KMS-11 (cell line): ENCODE results near the gene PPARG.

Experiments used
- H2AFZ ChIP-seq: fragments of 200-600 bp; sonication (generic); 2 replicates; pipeline ENCODE4 v1.6.1; 2016; ENCODE audit warnings: antibody characterized with exemption, mixed run types, low read depth
- H3K27ac ChIP-seq: fragments of 200-600 bp; sonication (generic); 2 replicates; pipeline ENCODE4 v1.6.1; 2016; ENCODE audit warnings: mild to moderate bottlenecking, mixed run types
- H3K27me3 ChIP-seq: fragments of 200-600 bp; sonication (generic); 2 replicates; pipeline ENCODE4 v1.6.1; 2017; ENCODE audit warnings: mild to moderate bottlenecking, low read depth, mixed run types, moderate library complexity; ENCODE audit not compliant: insufficient read depth
- H3K36me3 ChIP-seq: fragments of 200-600 bp; sonication (generic); 2 replicates; pipeline ENCODE4 v1.6.1; 2017; ENCODE audit warnings: mild to moderate bottlenecking, mixed run types; ENCODE audit not compliant: insufficient read depth
- H3K4me1 ChIP-seq: fragments of 200-600 bp; sonication (generic); 2 replicates; pipeline ENCODE4 v1.6.1; 2016; ENCODE audit warnings: mild to moderate bottlenecking, low read depth, mixed run types; ENCODE audit not compliant: poor library complexity, severe bottlenecking
- H3K4me2 ChIP-seq: fragments of 200-600 bp; sonication (generic); 2 replicates; pipeline ENCODE4 v1.7.0; 2016; ENCODE audit warnings: mild to moderate bottlenecking, mixed run types
- H3K4me3 ChIP-seq: fragments of 200-600 bp; sonication (generic); IDR thresholded peaks from 2 replicates; pipeline ENCODE4 v1.6.1; 2017; ENCODE audit warnings: low read depth, low read length, mixed read lengths; ENCODE audit not compliant: insufficient read depth
- H3K79me2 ChIP-seq: fragments of 200-600 bp; sonication (generic); 2 replicates; pipeline ENCODE4 v1.6.1; 2016; ENCODE audit warnings: low read depth, mixed run types; ENCODE audit not compliant: insufficient read depth
- H3K9ac ChIP-seq: fragments of 200-600 bp; sonication (generic); 2 replicates; pipeline ENCODE4 v1.6.1; 2016; ENCODE audit warnings: mild to moderate bottlenecking, mixed run types
- H4K20me1 ChIP-seq: fragments of 200-600 bp; sonication (generic); 2 replicates; pipeline ENCODE4 v1.6.1; 2016; ENCODE audit warnings: mild to moderate bottlenecking, mixed run types; ENCODE audit not compliant: insufficient read depth
- CTCF ChIP-seq: fragments of 200-600 bp; sonication (generic); conservative IDR thresholded peaks from 2 replicates; pipeline ENCODE4 v1.6.1; 2017; ENCODE audit warnings: low read depth, mild to moderate bottlenecking, antibody characterized with exemption, low read length, moderate library complexity, mixed read lengths

PPARG gene

GRCh38 chr3:12247411-12247810 lies 41.5 kb upstream of the PPARG start:
- Histone ChIP-seq H3K9ac (no peak overlapping the region), H2AFZ (no peak overlapping the region), H4K20me1 (no peaks in the 10 kb centered on the region), H3K79me2 (no peaks in the 10 kb centered on the region), H3K27me3 (no peaks in the 10 kb centered on the region), H3K4me3 (no peak overlapping the region), H3K36me3 (no peaks in the 10 kb centered on the region), H3K27ac (no peak overlapping the region), H3K4me2 (no peak overlapping the region), H3K4me1 (no peaks in the 10 kb centered on the region)
- no peak for TF ChIP-seq CTCF

GRCh38 chr3:12249519-12249918 lies 39.4 kb upstream of the PPARG start:
- Histone ChIP-seq H3K27me3 (no peaks in the 10 kb centered on the region), H3K4me3 (no peak overlapping the region), H3K4me1 (no peaks in the 10 kb centered on the region), H3K27ac (no peak overlapping the region), H2AFZ (no peak overlapping the region), H3K36me3 (no peaks in the 10 kb centered on the region), H4K20me1 (no peaks in the 10 kb centered on the region), H3K79me2 (no peaks in the 10 kb centered on the region), H3K4me2 (no peak overlapping the region), H3K9ac (no peak overlapping the region)
- no peak for TF ChIP-seq CTCF

GRCh38 chr3:12252889-12253288 lies 36.0 kb upstream of the PPARG start:
- H4K20me1 ChIP-seq: no peaks in the 10 kb centered on the region
- no peak for TF ChIP-seq CTCF
- no peaks in the 10 kb centered on the region for H3K36me3 ChIP-seq
- H3K4me2 ChIP-seq: no peak overlapping the region
- H3K27ac ChIP-seq: no peak overlapping the region
- no peaks in the 10 kb centered on the region for H3K4me1 ChIP-seq
- no peak overlapping the region for H3K4me3 ChIP-seq
- no peaks in the 10 kb centered on the region for H3K79me2 ChIP-seq
- H3K9ac ChIP-seq: no peak overlapping the region
- H3K27me3 ChIP-seq: no peaks in the 10 kb centered on the region
- H2AFZ ChIP-seq: no peak overlapping the region

GRCh38 chr3:12253516-12254343 lies 35.1 kb upstream of the PPARG start:
- Histone ChIP-seq H4K20me1 (no peaks in the 10 kb centered on the region), H3K4me3 (no peak overlapping the region), H3K27ac (no peak overlapping the region), H3K4me1 (no peaks in the 10 kb centered on the region), H2AFZ (no peak overlapping the region), H3K36me3 (no peaks in the 10 kb centered on the region), H3K9ac (no peak overlapping the region), H3K27me3 (no peaks in the 10 kb centered on the region), H3K79me2 (no peaks in the 10 kb centered on the region), H3K4me2 (no peak overlapping the region)
- no peak for TF ChIP-seq CTCF
